D721Med (cell line): ENCODE measurements around the gene BSND.

Experiments used
- DNase-seq: peaks from one replicate; pipeline ENCODE4 v3.0.0; 2011; ENCODE audit warnings: low spot score; ENCODE audit not compliant: insufficient read length
- FAIRE-seq: peaks from 2 replicates; lab custom pipeline; 2011; peaks lifted over from hg19 to GRCh38; lab: Jason Lieb, UNC
- TF ChIP-seq, protein P1 (sequence below): IDR thresholded peaks from 2 replicates; pipeline ENCODE4 v1.5.1; 2012; ENCODE audit warnings: mild to moderate bottlenecking, control low read depth; ENCODE audit not compliant: insufficient read depth; ENCODE audit errors: missing control alignments

BSND gene

DNA sequence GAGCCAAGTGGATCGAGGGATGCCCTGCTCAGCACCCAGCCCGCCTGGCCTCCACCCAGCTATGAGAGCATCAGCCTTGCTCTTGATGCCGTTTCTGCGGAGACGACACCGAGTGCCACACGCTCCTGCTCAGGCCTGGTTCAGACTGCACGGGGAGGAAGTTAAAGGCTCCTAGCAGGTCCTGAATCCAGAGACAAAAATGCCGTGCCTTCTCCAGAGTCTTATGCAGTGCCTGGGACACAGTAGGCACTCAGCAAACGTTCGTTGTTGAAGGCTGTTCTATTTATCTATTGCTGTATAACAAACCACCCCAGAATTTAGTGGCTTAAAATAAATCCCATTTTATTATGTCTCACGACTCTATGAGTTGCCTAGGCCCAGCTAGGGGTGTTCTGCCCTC lies 6.8 kb upstream of the BSND start:
- FAIRE-seq (no peak), DNase-seq (no peak)
- TF ChIP-seq, protein P1, sequence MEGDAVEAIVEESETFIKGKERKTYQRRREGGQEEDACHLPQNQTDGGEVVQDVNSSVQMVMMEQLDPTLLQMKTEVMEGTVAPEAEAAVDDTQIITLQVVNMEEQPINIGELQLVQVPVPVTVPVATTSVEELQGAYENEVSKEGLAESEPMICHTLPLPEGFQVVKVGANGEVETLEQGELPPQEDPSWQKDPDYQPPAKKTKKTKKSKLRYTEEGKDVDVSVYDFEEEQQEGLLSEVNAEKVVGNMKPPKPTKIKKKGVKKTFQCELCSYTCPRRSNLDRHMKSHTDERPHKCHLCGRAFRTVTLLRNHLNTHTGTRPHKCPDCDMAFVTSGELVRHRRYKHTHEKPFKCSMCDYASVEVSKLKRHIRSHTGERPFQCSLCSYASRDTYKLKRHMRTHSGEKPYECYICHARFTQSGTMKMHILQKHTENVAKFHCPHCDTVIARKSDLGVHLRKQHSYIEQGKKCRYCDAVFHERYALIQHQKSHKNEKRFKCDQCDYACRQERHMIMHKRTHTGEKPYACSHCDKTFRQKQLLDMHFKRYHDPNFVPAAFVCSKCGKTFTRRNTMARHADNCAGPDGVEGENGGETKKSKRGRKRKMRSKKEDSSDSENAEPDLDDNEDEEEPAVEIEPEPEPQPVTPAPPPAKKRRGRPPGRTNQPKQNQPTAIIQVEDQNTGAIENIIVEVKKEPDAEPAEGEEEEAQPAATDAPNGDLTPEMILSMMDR = no peak

DNA sequence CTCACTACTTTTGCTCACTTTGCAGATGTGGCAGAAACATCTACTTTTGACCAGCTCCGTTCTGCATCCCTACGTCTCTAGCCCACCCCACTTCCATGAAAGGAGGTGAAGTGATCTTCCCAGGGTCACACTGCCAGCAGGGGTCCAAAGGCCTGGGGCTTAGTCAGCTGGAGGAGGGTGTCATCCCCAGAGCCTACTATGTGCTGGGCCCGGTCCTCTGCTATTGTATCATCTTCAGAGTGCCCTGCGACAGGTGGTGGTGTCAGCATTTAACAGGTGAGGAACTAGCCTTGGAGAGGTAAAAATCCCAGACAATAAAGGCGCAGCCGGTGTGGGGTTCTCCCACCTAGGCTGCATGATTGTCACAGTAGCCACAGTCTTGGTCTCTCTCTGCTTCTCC lies 5.6 kb upstream of the BSND start:
- FAIRE-seq (no peak), DNase-seq (no peak)
- TF ChIP-seq, protein P1 = no peak

DNA sequence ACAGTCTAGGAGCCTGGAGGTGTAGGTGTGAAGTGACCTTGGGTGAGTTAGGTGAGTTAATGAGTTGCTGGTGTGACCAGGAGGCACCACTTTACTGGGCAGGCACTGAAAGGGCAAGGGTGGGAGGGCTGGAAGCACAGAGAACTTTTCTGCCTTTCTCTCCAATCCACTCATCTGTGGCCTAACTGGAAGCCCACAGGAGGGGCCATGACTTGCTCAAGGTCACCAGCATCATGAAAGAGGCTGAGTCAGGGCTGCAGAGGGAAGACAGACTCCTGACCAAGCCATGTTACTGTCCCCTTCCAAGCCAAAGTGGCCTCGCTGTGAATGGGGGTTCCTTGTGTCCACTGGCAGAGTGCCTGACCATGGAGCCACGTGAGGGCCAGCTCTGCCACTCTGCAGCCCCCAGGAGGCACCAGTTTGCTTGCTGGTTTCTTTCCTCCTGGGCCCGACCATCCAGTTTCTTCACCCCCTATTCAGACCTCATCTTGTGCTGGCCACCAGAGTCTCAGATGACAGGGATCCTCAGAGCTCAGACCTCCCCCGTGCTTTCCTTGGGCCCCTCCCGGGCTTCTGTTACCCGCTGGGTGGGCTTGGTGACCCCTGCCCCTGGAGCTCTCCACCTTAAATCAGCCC lies 4.3 kb upstream of the BSND start:
- TF ChIP-seq, protein P1 = no peak
- FAIRE-seq = no peak
- no peak for DNase-seq

DNA sequence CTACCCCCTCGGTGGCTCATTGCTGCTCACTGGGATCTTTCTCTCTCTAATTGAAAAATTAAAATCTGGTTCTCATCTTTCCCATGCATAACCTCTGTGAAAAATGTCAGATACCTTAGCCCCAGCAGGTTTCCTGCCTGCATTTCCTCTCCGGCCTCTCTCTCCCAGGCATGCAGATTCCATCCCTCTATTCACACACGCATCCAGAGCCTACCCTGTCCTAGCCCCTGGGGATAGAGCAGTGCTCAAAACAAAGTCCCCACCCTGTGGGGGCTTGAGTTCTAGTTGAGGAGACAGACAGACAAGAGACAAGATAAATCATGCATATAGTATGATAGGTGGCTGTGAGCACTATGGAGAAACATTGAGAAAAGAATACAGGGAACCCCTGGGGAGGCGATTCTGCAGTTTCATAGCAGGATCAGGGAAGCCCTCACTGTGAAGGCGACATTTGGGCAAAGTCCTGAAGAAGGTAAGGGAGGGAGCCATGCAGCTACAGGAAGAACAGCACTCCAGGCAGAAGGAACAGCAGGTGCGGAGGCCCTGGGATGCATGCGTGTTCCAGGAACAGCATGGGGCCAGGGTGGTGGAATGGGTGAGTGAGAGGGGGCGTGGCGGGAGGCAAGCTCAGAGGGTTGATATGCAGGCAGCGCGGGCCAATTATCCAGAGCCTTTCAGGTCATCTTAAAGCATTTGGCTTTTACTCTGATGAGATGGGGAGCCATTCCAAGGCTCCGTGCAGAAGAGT lies 3.5 kb upstream of the BSND start:
- FAIRE-seq (no peak), DNase-seq (no peak)
- TF ChIP-seq, protein P1 = no peak

DNA sequence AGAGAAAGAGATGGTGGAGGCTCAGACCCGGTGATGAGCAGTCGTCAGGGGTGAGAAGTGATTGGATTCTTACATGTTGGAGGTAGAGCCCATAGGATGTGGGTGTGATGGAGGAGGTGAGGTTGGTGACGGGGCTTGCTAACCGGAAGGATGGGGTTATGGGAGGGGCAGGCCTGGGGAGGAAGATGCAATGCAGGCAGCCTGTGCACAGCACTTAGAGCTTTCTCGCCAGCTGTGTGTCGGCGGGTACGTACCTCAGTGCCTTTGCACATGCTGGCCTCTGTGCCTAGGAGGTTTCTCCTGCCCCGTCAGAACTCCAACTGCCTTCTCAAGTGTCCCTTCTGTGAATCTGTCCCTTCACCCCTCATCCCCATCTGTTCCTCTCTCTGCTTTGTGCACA lies 2.9 kb upstream of the BSND start:
- FAIRE-seq = no peak
- TF ChIP-seq, protein P1 = no peak
- DNase-seq = no peak

DNA sequence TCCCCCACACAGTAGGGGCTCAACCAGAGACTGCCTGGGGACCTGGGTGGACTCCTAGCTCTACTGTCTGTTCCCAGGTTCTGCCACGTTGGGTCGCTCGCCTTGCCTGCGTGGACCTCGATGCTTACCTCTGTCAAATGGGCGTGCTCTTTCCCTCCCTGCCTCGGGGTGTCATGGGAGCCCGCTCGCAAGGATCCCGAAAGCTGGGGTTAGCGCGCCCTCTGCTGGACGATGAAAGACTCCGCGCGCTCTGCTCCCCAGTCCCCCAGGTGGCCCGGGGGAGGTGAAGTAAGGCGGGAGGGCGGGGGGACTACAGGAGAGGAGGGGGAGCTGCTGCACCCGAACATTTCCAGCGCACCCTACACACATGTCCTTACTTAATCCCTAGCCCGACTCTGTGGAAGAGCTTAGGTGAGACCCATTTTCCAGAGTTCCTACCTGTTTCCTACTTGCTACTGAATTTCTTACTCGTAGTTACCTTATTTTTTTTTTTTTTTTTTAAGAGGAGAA lies 2.3 kb upstream of the BSND start:
- TF ChIP-seq, protein P1 = peak; percentile 68
- FAIRE-seq = no peak
- peak; percentile 94 for DNase-seq
